ENCODE measurements around the gene CROCC2.
A peak's percentile ranks its signal among the peaks of the same experiment; 100 is the strongest.

The CROCC2 gene

DNA sequence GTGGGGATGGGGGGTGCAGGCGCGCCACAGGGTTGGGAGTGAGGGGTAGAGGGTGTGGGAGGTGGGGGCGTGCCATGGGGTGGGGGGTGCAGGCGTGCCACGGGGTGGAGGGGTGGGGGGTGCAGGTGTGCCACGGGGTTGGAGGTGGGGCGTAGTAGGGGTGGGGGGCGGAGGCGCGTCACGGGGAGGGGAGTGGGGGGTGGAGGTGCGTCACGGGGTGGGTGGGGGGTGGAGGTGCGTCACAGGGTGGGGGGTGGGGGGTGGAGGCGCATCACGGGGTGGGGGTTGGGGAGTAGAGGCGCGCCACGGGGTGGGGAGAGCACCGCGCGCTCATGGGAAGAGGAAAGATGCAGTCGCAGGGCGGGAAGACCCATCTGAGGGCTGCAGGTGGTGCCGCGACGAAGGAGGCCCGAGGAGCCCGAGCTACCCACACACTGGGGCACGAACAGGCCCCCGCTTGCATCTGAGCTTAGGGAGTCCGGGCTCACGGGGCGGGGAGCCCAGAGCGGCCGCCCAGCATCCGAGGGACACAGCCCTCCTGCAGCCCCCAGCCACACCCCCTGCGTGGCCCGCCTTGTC is 129.8 kb downstream of the CROCC2 start:
- H3K4me3 Mint-ChIP-seq = peak overlapping the region; percentile 85
- H3K27me3 Mint-ChIP-seq (ENCODE audit: low read depth) = peaks cover 3% of the 10 kb centered on the region
- peaks cover 12% of the 10 kb centered on the region for H3K4me1 Mint-ChIP-seq (ENCODE audit: low read depth)
- H3K9me3 Mint-ChIP-seq = no peaks in the 10 kb centered on the region
- H3K36me3 Mint-ChIP-seq (ENCODE audit: low read depth) = peaks cover 2% of the 10 kb centered on the region
- H3K27ac Mint-ChIP-seq = no peak overlapping the region

DNA sequence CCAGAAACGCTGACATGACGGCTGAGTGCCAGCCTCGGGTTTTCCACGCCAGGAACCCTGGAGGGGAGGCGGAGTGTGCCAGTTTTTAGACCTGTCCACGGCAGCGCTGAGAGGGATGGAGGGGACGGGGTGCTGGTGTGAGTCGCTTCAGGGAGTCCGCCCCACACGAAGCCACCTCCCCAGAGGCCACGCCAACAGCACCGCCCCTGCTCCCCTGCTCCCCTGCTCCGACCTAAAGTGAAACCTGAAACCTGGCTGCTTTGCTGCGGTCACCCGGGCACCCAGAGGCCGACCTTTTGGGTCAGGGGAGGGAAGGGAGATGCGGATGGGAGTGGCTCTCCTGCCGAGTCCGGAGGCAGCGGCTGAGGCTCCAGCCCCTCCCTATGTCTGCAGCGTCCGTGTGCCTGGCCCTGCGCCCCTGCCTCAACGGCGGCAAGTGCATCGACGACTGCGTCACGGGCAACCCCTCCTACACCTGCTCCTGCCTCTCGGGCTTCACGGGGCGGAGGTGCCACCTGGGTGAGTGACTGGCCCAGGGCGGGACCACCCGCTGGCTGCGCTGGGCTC is 130.3 kb downstream of the CROCC2 start:
- Mint-ChIP-seq H3K27me3 (ENCODE audit: low read depth) (peaks cover 3% of the 10 kb centered on the region), H3K36me3 (ENCODE audit: low read depth) (peaks cover 2% of the 10 kb centered on the region), H3K4me1 (ENCODE audit: low read depth) (peaks cover 14% of the 10 kb centered on the region), H3K27ac (peak overlapping the region; percentile 49), H3K4me3 (peak overlapping the region; percentile 85), H3K9me3 (no peaks in the 10 kb centered on the region)

DNA sequence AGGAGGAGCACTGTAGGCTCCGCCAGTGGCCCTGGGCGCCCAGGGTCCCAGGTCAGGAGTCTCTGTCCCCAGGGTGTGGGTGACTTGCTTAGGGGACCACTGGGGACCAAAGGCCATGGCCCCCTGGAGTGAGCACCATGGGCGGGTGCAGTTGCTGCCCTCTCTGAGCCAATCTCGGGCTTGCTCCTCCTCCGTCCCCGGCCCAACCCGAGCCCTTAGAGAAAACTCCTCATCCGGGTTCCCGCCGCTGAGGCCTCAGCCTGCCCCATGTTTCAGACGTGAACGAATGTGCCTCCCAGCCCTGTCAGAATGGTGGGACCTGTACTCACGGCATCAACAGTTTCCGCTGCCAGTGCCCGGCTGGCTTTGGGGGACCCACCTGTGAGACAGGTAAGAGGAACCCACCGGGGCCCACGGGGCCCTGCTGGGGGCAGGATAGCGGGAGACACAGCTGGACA is 130.9 kb downstream of the CROCC2 start:
- H3K9me3 Mint-ChIP-seq = no peaks in the 10 kb centered on the region
- H3K4me1 Mint-ChIP-seq (ENCODE audit: low read depth) = peaks cover 19% of the 10 kb centered on the region
- peak overlapping the region; percentile 70 for H3K27ac Mint-ChIP-seq
- peak overlapping the region; percentile 85 for H3K4me3 Mint-ChIP-seq
- peaks cover 2% of the 10 kb centered on the region for H3K36me3 Mint-ChIP-seq (ENCODE audit: low read depth)
- peaks cover 3% of the 10 kb centered on the region for H3K27me3 Mint-ChIP-seq (ENCODE audit: low read depth)

DNA sequence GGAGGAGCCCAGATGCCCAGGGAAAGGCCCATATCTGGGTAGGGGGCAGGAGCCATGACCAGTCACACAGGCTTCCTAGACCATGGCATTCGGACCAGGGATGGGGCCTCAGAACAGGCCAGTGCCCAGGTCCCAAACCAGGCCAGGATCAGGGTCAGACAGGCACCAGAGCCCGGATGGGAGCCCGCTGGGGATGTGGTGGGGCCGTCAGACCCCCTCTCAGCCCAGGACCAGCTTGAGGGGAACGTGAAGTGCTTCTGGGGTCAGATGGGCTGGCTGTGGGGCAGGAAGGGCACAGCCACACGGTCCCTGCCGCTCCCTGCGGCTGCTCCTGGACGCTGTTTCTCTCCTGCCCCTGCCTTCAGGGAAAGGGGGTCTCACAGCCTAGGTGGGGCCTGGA is 131.4 kb downstream of the CROCC2 start:
- Mint-ChIP-seq H3K36me3 (ENCODE audit: low read depth) (peaks cover 4% of the 10 kb centered on the region), H3K27me3 (ENCODE audit: low read depth) (peaks cover 3% of the 10 kb centered on the region), H3K27ac (peak overlapping the region; percentile 70), H3K4me1 (ENCODE audit: low read depth) (peaks cover 21% of the 10 kb centered on the region), H3K4me3 (peak overlapping the region; percentile 85), H3K9me3 (no peaks in the 10 kb centered on the region)

DNA sequence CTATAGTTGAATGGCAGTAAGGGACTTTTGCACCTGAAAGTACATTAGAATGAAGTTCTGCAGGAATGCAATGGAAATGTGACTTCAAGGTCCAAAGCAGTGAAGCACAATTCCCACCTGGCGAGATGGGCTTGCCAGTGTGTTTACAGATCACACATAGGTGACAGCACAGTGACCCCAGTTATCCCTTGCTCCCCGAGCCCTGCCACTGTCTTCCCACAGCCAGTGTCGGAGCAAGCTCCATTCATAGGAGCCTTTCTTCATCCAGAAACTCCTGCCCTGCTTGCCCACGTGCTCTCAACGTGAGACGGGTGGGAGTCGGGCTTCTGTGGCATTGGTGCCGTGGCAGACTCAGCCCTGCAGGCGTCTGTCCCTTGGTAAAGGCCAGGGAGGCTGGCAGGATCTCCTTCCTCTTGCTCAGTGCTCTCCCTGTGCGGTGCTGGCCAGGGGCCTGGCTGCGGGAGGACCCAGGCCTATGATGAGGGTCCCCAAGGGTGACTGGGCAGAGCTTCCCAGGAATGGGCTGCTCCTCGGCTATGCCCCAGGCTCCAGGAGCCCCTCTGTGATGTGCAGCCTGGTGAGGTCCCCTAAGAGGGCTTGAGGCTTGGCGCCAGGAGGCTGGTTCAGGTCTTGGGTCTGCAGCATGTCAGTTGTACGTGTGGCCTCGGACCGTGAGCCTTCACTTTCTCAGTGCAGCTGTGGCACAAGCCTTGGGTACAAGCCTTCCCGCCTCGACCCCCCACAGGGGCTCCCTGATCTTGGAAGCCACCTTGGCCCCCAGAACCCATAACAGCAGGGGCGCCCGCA is 132.4 kb downstream of the CROCC2 start:
- Mint-ChIP-seq H3K4me3 (peak overlapping the region; percentile 85), H3K36me3 (ENCODE audit: low read depth) (peaks cover 13% of the 10 kb centered on the region), H3K27me3 (ENCODE audit: low read depth) (peaks cover 12% of the 10 kb centered on the region), H3K27ac (no peak overlapping the region), H3K9me3 (no peaks in the 10 kb centered on the region), H3K4me1 (ENCODE audit: low read depth) (peaks cover 20% of the 10 kb centered on the region)

DNA sequence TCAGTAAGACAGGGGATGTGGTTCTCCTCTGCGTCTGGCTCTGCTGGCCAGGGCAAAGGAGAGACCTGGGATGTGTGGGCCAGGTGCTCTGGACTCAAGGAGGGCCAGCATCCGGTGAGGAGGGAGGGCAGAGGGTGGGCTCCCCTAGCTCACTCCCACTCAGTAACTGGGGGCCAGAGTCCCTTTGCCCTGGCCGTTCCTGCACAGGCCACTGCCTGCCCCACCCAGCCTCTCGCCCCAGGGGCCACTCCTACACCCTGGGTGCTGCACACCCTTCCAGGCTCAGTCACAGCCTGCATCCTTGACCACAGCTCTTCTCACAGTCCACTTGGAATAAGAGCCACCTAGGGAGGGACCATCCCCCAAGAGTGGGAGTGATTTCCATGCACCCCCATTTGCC is 133.3 kb downstream of the CROCC2 start:
- Mint-ChIP-seq H3K4me3 (no peak overlapping the region), H3K4me1 (ENCODE audit: low read depth) (peaks cover 20% of the 10 kb centered on the region), H3K27ac (no peak overlapping the region), H3K27me3 (ENCODE audit: low read depth) (peaks cover 17% of the 10 kb centered on the region), H3K36me3 (ENCODE audit: low read depth) (peaks cover 14% of the 10 kb centered on the region), H3K9me3 (no peaks in the 10 kb centered on the region)

DNA sequence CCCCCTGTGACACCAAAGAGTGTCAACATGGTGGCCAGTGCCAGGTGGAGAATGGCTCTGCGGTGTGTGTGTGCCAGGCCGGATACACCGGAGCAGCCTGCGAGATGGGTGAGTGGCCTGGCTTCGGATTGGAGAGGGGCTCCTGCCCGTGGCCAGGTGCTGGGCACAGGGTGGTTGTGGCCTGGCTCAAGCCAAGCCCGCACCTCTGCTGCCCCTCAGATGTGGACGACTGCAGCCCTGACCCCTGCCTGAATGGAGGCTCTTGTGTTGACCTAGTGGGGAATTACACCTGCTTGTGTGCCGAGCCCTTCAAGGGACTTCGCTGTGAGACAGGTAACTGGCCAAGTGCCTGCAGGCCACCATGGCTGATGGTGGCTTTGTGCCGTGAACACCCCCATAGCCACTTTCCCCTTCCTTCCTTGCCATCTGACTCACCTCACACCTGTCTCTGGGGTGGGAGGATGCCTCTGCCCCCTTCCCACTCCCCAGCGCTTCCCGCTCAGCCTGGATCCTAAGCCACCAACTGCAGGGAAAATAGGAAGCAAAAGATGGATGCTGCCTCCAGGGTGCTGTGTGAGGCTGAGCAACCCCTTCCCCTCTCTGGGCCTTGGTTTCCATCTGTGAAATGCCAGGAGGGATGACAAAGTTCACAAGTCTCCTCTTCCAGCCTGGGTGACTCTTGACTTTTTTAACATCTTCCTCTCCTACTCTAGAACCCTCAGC is 134.1 kb downstream of the CROCC2 start:
- no peaks in the 10 kb centered on the region for H3K9me3 Mint-ChIP-seq
- peaks cover 17% of the 10 kb centered on the region for H3K27me3 Mint-ChIP-seq (ENCODE audit: low read depth)
- H3K36me3 Mint-ChIP-seq (ENCODE audit: low read depth) = peaks cover 18% of the 10 kb centered on the region
- H3K4me3 Mint-ChIP-seq = no peak overlapping the region
- no peak overlapping the region for H3K27ac Mint-ChIP-seq
- H3K4me1 Mint-ChIP-seq (ENCODE audit: low read depth) = peaks cover 20% of the 10 kb centered on the region

DNA sequence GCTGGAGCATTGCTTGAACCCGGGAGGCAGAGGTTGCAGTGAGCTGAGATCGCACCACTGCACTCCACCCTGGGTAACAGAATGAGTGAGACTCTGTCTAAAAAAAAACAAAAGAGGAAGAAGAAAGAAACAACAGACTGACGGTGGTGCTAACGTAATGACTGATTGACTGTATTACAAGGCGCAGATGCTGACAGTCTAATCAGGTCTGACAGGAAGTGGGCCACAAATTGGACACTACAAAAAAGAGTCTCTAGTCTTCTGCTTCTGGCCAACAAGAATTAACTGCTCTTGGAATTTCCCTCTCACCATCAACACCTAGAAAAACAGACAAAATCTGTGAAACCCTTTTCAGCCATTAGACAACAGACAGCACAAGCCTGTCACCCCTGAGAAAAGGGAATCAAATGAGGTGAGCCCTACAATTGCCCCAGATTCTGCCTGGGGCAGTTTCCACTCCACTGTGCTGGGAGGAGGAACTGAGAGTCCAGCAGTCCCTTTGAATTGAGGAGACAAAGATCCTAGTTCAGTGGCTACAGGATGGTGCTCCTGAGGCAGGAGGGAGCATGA is 135.5 kb downstream of the CROCC2 start:
- Mint-ChIP-seq H3K4me3 (no peak overlapping the region), H3K36me3 (ENCODE audit: low read depth) (peaks cover 18% of the 10 kb centered on the region), H3K27me3 (ENCODE audit: low read depth) (peaks cover 17% of the 10 kb centered on the region), H3K9me3 (no peaks in the 10 kb centered on the region), H3K27ac (peak overlapping the region; percentile 57), H3K4me1 (ENCODE audit: low read depth) (peaks cover 20% of the 10 kb centered on the region)
